GM20000 (cell line): ENCODE results near the gene CAMK2B.

Source experiments
- DNase-seq: peaks from one replicate; pipeline ENCODE4 v3.0.0; 2012; ENCODE audit warnings: low spot score
- TF ChIP-seq, protein P1 (sequence below): IDR thresholded peaks from 2 replicates; pipeline ENCODE4 v1.5.1; 2012; ENCODE audit warnings: mild to moderate bottlenecking, control low read depth; ENCODE audit errors: extremely low read depth, missing control alignments

Gene CAMK2B

DNA sequence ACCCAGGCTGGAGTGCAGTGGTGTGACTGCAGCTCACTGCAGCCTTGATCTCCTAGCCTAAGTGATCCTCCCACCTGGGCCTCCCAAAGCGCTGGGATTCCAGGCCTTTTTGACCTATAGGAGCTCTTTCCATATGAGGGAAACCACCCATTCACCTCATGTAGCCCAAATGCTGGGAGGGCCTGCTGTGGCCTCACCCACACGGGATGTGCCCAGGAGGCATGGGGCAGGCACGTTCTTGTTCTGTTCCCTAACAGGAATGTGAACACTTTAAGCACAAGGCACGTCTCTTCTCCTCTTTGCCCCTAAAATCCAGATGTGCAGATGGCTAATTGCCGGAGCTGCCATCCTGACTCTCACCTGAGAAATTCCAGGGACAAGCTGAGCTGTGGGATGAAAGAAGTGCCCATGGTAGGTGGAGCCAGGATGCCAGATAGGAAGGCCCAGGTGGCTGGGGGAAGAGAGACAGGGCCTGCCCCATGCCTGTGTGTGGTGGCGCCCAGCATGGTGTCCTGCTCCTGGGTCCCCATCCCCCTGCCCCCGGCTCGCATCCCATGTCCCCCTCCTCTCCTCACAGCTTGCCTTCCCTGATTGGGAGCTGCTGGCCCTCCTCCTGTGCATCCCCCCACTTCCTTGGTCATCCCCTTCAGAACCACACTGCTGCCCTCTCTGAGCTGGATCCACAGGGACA, 17.3 kb downstream of the CAMK2B start:
- TF ChIP-seq, protein P1, sequence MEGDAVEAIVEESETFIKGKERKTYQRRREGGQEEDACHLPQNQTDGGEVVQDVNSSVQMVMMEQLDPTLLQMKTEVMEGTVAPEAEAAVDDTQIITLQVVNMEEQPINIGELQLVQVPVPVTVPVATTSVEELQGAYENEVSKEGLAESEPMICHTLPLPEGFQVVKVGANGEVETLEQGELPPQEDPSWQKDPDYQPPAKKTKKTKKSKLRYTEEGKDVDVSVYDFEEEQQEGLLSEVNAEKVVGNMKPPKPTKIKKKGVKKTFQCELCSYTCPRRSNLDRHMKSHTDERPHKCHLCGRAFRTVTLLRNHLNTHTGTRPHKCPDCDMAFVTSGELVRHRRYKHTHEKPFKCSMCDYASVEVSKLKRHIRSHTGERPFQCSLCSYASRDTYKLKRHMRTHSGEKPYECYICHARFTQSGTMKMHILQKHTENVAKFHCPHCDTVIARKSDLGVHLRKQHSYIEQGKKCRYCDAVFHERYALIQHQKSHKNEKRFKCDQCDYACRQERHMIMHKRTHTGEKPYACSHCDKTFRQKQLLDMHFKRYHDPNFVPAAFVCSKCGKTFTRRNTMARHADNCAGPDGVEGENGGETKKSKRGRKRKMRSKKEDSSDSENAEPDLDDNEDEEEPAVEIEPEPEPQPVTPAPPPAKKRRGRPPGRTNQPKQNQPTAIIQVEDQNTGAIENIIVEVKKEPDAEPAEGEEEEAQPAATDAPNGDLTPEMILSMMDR = no peak
- peak; percentile 31 for DNase-seq

DNA sequence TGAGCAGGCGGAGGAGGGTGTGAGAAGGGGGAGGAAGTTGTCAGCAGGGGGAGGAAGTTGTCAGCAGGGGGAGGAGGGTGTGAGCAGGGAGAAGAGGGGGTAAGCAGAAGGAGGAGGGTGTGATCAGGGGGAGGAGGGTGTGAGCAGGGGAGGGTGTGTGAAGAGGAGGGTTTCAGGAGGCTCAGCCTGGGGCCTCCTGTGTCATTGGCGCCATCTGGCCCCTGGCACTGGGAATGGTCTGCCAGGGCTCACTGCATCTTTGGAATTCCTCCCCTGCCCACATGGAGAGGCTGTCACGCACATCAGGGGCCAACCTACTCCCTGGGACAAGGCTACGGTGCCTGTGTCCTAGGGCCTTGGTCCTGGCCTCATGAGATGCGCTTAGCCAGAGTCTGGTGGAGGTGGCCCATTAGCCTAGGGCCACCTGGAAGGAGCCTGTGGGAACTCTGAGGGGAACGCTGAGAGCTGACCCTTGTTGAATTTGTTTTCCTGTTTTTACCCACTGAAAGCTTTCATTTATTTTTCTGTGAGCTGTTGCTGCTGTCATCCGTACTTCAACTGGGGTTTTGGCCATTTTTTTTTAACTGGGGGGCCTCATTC, 18.0 kb downstream of the CAMK2B start:
- TF ChIP-seq, protein P1 = peak; percentile 3
- DNase-seq = peak; percentile 64

DNA sequence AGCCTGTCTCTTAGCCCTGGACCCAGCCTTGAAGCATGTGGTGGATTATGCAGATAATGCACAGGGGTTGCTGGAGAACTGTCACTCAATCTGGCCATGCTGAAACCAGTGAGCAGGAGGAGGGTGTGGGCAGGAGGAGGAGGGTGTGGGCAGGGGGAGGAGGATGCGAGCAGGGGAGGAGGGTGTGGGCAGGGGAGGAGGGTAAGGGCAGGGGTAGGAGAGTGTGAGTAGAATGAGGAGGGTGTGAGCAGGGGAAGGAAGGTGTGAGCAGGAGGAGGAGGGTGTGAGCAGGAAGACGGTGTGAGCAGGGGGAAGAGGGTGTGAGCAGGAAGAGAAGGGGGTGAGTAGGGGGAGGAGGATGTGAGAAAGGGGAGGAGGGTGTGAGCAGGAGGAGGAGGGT, 18.8 kb downstream of the CAMK2B start:
- TF ChIP-seq, protein P1 = no peak
- peak; percentile 33 for DNase-seq

DNA sequence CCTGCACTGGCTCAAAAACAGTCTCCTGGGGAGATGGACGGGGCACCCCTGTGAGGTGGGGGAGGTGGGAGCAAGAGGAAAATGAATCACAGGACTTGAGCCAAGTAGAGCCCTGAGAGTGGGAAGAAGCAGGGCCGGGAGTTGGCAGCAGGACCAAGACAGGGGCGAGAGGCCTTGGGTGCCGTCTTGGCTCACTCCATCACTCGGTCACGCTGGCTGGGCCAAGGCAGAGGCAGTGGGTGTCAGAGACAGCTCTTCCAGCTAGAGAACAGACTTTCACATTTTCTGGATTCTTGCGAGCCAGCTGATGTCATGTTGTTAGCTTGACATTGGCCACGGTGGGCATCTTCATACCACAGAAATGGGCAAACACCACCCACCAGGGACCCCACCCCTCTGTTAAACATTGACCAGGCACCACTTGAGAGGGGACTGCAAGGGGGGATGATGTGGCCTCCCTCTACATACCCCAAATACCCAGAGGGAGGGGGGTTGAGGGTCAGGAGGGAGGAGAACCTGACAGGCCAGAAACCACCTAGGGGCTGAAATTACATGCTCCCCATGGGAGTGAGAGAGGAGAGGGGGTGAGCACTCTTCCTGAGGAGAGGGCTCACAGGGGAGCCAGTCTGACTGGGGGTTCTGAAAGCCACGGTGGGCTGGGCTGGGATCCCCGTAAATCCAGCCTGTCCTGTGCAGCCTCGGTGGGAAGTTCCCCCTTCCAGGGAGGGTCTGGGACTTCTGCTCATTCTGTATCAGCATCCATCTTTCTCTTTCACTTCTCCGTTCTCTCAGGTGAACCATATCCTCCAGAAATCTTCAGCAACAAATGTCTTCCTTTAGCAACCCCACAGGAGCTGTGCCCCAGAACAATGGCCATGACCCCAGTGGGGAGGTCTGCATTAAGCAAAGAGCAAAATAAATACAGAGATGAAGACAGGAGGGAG, 19.6 kb downstream of the CAMK2B start:
- DNase-seq = peak; percentile 34
- TF ChIP-seq, protein P1 = no peak

DNA sequence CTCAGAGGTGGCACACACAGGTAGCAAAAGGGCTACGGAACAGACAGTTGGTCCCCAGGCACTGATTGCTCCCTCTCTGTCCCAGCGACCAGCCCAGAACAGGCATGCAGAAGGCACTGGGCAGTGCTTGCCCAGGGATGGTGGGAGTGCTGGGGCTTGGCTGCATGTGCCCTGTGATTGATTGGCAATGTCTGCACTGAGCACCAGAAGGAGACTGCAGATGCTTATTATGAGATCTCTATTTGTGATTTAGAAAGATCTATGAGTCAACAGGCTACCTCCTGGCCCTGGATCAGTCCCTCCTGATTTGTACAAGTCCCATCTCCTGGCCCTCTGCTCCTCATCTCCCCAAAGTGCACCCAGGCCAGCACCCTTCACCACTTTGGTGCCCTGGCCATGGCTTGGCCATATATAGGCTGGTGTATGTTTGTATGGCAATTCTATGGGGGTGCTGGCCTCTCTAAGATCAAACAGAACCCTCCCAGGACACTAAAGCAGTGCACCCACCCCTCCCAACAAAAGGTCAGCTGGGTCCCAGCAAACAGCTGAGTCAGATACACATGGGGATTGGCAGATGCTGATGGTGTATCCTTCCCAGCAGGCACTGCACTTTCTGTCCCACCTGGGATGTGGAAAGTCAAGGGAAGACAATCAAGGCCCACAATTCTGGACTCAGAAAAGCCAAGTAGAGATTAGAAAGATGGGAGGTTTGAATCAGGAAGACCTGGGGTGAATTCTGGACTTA, 30.9 kb downstream of the CAMK2B start:
- DNase-seq = peak; percentile 3
- TF ChIP-seq, protein P1 = no peak

DNA sequence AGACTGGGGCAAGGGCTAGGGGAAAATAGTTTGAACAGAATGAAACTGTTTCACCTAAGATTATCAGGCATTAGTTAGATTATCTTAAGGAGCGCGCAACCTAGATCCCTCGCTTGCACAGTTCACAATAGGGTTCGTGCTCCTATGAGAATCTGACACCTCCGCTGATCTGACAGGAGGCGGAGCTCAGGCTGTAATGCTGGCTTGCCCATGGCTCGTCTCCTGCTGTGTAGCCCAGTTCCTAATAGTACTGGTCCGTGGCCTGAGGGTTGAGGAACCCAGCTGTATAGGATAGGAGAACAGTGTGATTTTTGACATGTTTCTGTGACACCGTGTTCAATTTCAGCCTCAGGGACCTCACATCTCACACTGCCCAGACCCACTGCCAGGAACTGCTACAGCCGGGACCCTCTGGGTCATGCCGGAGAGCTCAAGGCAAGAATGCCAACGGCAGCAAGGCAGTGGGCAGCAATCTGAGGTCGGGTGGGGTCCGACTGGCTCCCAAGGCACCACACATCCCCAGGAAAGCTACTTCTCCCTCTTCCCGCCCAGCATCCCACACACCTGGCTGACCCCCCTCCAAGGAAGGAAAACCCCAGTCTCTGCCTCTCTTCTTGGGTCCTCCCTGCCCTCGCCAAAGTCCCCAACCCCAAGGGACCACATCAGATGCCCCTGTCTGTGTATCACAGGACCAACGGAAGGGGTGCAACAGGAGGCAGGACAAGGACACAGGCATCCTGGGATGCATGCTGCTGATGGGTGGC, 31.7 kb downstream of the CAMK2B start:
- DNase-seq = no peak

More for the DNA sequence above, 31.7 kb downstream of the CAMK2B start:
- TF ChIP-seq, protein P1 = no peak
